HG03520 (cell line): ENCODE data around the gene OR10H4.
"Not testable (repeated sequence)": the region's sequence is repeated elsewhere in the genome, so short reads cannot be mapped to it uniquely, and the experiment has no call there.

Experiments used
- ATAC-seq: cut with Tn5 transposase; IDR thresholded peaks from one replicate; pipeline ENCODE4 v1.9.1; 2021; ENCODE audit warnings: mild to moderate bottlenecking, moderate library complexity; ENCODE audit not compliant: unreplicated experiment

OR10H4 gene

DNA sequence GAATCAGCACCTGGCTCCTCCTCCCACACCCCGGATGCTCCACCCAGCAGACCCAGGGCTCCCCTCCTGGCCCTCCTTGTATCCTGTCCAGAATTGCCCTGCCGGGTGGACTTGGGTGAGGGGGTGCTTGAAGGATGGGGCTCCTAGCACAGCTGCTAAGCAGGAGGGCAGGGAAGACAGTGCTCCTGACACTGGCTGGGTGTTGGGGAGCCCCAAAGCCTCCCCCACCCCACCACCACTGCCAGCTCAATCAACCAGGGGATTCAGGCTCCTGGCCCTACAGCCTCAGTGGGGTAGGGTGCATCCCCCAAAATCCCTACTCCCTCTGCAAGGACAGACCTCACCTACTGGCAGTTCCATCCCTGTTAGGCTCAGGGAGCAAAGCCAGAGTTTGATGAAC is 11.9 kb upstream of the OR10H4 start:
- ATAC-seq = no peak

DNA sequence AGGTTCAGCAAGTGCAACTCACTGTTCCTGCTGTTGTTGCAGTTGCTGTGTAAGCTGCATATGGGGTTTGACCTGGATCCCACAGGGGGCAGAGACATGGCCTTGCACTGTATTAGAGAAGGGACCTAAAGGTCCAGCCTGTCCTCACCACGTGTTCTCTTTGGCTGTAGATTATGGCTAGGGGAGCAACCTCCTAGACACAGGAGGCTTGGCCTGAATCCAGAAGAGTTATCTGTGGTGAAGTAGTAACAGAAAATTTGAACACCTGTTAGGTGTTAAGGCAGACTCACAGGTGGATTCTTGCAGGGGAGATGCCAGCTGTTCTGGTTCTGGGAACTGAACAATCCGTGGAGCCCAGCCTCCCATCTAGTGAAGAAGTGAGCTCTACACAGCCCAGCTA is 11.0 kb upstream of the OR10H4 start:
- no peak for ATAC-seq

DNA sequence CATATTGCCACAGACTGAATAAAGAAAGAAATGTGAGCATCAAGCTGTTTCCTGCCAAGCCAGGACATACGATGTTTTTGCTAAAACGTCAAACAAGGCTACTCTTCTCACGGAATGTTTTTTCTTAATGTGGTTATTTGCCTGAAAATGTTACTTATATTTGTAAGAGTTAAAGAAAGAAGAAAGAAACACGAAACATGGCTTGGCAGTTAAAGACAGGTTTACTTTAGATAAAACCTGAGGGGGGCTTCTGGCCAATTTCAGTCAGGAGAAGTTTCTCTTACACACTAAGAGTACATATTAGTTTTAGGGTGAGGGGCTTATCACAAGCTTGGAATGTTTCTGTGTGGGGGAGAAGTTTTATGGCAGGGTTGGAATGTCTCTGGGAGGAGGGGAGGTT is 4.4 kb upstream of the OR10H4 start:
- ATAC-seq = no peak

DNA sequence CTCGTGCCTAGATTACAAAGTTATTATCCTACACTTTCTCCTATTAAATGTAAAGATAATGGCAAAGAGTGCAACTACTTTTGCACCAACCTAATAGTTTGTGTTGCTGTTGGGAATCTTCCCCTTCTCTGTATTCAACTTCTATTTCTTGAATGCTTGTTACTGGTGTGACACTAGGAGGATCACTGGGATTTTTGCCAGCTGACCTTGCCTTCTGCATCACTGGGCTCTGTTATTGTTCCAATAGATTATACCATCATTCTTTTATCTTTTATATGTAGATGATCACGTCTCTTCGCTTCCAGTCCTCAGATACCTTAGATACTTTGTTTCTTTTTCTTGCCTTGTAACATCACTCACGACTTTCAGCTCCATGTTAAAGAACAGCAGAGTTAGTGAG is 3.5 kb upstream of the OR10H4 start:
- ATAC-seq = no peak

DNA sequence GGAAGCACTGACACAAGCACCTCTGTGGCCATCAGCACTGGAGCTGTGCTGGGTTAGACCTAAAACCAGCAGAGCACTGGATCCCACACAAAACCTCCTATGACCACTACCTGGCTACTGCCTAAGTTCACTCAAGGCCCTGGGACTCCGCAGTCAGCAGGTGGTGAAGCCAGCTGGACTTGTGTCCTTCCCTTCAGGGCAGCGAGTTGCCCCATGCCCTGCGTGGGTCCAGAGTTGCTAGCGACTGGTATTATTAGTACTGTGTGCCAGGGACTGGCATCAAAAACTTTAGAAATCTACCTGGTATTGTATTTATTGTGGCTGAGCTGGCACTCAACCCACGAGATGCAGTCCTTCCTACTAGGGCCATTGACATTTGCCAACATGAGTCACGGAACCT is 6.0 kb downstream of the OR10H4 start:
- no peak for ATAC-seq

DNA sequence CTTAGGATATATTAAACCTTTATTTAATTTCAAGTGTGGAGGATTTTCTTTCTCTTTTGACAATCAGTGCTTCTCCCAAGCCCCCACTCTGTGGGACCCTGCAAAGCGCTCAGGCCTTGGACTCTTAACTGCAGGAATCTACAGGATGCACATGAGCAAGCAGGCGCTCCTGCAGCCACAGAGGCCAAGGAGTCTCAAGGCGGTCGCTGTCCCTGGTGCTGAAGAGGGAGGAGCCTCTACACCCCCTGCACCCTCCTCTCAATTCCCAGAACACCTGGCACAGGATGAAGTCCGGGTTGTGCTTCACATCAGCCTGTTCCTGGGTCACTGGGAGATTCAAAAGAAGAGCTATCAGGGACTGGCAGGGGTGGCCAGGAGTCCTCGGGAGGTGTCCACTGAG is 13.5 kb downstream of the OR10H4 start:
- no peak for ATAC-seq

DNA sequence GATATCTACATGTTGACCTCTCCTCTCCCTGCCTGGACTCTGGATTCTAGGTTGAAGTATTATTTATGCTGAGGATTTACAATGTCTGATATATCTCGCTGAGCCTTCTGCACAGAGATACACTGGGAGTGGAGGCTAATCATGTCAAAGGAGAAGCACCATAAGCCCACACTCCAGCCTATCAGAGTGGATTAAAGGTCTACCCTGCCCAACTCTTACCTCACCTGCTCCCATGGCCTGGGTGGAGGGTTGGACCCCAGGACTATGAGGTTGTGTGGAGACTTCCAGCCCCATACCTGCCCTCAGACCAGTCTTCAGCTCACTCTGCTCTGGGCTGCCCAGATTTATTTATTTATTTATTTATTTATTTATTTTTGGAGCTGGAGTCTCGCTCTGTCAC is 15.4 kb downstream of the OR10H4 start:
- ATAC-seq = no peak

DNA sequence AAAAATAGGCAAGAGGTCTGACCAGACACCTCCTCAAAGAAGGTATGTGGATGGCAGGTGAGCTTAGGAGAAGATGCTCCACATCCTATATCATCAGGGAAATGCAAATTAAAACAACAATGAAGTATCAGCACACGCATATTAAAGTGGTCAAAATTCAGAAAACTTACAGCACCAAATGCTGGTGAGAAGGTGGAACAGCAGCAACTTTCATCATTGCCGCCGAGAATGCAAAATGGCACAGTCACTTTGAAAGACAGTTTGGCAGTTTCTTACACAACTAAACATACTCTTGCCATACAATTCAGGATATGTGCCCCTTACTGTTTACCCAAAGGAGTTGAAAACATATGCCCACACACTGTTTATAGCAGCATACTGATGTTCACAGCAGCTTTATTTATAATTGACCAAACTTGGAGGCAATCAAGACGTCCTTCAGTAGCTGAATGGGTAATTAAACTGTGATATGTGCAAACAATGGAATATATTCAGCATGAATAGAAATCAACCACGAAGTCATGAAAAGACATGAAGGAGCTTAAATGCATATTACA is 22.5 kb downstream of the OR10H4 start:
- ATAC-seq = no peak

DNA sequence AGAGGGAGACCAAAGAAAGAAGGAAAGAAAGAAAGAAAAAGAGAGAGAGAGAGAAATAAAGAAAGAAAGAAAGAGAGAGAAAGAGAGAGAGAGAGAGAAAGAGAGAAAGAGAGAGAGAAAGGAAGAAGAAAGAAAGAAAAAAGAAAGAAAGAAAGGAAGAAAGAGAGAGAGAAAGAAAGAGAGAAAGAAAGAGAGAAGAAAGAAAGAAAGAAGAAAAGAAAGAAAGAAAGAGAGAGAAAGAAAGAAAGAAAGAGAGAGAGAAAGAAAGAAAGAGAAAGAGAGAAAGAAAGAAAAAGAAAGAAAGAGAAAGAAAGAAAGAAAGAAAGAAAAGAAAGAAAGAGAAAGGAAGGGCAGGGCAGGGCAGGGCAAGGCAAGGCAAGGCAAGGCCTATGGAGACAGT is 23.2 kb downstream of the OR10H4 start:
- ATAC-seq = not testable (repeated sequence)

DNA sequence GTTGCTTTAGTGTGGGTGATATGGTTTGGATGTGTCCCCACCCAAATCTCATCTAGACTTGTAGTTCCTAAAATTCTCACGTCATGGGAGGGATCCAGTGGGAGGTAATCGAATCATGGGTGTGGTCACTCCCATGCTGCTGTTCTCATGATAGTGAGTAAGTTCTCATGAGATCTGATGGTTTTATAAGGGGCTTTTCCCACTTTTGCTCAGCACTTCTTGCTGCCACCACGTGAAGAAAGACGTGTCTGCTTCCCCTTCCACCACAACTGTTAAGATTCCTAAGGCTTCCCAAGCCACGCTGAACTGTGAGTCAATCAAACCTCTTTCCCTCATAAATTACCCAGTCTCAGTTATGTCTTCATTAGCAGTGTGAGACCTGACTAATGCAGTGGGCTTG is 26.0 kb downstream of the OR10H4 start:
- no peak for ATAC-seq

DNA sequence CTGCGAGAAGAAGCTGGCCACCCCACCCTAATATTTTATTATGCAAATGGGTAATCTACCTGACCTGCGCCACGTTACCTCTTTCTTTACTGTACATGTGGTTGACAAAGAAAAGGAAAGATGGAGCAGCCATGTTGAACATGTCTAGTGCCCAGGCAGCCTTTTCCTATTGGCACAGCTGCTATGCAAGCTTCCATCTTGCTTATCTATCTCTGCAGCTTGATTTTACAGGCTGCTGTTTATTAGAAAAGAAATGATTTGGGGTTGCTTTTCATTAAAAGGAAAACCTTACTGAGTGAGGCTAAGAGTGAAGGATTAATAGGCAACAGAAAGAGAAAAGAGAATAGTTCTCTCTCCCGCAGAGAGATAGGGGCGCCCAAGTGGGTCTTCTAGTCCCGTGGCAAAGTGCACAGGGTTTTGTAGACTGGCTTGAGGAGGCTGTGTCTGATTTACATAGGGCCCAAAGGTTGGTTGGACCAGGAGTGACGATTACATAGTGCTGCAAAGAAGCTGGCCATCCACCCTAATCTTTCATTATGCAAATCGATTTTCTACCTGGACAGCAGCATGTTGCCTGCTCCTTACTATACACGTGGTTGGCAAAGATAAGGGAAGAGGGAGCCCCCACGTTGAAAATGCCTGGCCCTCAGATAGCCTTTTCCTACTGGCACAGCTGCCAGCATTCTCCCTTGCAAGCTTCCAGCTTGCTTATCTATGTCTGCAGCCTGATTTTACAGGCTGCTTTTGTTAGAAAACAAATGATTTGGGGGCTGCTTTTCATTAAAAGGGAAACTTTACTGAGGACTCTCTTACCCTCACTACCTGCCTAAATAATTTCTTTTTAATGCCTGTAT is 28.3 kb downstream of the OR10H4 start:
- ATAC-seq = no peak

DNA sequence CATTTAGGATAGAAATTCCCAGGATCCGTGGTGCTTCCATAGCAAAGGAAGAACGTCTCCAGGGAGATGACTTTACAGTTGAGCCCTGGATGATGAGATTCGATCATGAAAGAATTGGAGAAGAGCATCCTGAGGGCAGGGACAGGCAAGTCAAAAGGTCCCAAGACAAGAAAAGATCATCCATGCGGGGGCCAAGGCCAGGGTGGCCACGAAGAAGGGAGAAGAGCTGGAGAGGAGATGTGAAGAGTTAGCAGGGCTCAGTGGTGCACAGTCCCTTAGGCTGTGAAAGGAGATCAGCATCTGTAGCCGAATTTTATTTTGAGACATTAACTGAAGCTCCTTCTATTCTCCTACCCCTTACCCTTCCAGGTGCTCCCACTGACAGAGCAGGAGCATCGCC is 28.9 kb downstream of the OR10H4 start:
- ATAC-seq = no peak

DNA sequence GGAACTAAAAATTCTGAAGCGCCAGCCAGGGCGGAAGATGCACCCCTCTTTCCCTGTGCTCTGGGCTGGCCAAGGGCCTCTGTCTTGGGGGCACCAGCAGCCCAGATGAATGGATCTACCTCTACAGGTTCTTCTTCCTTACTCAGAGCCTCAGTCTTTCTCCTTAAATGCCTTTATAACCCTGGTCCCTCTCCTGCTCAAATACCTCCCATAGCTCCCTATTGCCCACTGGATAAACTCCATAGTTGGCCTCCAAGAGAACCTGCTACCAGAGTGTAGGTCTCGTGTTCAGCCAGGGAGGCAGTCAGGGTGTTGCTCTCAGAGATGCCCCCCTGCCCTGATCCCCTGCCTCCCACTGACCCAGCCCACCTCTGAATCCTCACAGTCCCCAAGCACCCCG is 30.5 kb downstream of the OR10H4 start:
- ATAC-seq = no peak

DNA sequence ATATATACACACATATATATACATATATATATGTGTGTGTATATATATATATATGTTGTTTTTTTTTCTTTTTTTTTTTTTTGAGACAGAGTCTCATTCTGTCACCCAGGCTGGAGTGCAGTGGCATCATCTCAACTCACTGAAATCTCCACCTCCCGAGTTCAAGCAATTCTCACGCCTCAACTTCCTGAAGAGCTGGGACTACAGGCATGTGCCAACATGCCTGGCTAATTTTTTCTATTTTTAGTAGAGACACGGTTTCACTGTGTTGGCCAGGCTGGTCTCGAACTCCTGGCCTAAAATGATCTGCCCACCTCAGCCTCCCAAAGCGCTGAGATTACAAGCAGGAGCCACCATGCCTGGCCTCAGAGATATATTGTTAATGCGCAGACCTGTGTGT is 37.0 kb downstream of the OR10H4 start:
- ATAC-seq = not testable (repeated sequence)

DNA sequence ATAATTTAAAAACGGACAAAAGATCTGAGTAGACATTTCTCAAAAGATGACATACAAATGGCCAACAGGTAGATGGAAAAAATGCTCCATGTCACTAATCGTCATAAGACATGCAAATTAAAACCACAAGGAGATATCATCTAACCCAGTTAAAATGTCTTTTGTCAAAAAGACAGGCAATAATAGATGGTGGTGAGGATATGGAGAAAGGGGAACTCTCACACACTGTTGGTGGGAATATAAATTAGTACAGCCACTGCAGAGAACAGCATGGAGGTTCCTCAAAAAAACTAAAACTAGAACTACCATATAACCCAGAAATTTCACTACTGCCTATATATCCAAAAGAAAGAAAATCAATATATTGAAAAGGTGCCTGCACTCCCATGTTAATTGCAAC is 37.9 kb downstream of the OR10H4 start:
- ATAC-seq = no peak

DNA sequence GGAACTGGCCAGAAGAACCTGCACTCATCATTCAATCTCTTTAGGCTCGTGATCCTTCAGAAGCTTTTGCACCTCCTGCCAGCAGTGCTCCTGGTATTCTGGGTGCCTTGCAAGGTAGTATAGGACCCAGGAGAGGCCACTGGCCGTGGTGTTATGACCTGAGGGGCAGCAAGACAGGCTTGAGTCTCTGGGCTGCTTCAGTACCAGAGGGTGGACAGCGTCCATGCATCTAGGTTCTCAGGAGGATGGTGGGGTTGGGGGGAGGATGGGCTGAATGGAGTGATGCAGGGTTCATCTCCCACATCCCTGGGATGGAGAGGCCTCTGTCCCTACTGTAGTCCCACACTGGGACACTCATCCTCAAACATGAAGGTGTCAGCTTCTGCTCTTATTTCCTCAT is 41.1 kb downstream of the OR10H4 start:
- no peak for ATAC-seq

DNA sequence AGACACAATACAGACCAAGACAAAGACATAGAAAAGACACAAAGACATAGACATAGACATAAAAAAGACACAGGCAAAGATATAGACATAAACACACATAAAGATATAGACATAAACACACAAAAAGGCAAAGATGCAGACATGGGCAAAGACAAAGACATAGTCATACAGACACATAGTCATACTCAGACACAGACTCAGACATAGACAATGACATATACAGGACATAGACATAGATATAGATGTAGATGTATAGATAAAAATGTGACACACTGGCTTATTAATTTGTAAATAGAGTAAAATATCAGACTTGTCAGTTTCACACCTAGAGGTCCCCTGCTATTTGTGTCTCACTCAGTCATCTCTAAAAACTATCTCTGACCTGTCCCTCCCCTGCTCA is 42.8 kb downstream of the OR10H4 start:
- ATAC-seq = no peak

DNA sequence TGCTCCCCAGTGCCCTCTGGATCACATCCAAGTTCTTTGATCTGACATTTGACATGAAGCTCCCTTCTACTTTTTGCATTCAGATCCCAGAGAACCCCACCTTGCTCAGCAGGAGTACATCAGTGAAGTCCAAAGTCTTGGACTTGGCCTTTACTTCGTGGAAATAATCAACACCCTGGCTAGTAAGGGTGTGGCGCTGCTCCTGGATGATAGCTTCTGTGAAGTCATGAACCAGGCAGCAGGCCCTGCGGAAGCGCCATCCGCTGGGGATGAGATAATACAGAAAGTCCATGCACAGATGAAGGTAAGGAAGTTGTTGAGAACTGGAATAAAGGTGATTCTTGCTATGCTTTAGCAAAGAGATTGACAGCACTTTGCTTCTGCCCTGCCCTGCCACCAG is 43.2 kb downstream of the OR10H4 start:
- ATAC-seq = no peak

DNA sequence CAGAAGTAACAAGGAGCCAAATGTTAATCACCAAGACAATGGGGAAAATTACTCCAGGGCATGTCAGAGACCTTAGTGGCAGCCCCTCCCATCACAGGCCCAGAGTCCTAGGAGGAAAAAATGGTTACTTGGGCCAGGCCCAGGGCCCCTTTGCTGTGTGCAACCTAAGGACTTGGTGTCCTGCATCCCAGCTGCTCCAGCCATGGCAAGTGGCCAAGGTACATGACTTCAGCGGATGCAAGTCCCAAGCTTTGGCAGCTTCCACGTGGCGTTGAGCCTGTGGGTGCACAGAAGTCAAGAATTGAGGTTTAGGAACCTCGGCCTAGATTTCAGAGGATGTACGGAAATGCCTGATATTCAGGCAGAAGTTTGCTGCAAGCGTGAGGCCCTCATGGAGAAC is 46.7 kb downstream of the OR10H4 start:
- no peak for ATAC-seq

DNA sequence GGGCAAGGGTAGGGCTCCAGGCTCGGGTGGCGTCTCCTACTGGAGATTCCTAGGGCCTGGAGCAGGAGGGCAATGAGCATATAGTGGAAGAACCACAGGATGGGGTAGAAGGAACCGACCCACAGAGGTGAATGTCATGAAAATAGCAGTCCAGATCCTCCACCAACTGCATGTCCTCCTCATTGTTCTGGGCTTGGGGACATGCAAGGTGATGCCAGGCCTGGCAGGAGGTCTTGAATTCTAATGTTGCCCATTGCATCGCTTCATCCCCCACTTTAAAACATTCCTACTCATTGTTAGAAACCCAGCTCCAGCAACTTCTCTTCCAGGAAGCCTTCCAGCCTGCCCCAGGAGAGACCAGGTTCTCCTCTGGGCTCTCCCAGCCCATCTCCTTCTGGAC is 49.4 kb downstream of the OR10H4 start:
- no peak for ATAC-seq
